SJSA1 (cell line): ENCODE results near the gene CLDN1. TPM values are rescaled to one million over a fixed set of nuclear protein-coding genes. Genes with fewer than 3 reads are reported as not detected.
A peak's percentile ranks its signal among the peaks of the same experiment; 100 is the strongest.

Source experiments
- DNase-seq, 2 experiments: peaks; one replicate each; pipeline ENCODE4 v3.0.0-alpha.2; 2015 to 2020; ENCODE audit warnings: low spot score in 2 of 2, low read depth in 1 of 2
- H3K27ac ChIP-seq: fragments of 250-450 bp; sonication (Bioruptor Pico); 2 replicates; pipeline ENCODE4 v1.5.1; 2020; ENCODE audit warnings: mild to moderate bottlenecking, moderate library complexity
- H3K27me3 ChIP-seq: fragments of 250-450 bp; sonication (Bioruptor Pico); replicated peaks from 2 replicates; pipeline ENCODE4 v1.5.1; 2020; ENCODE audit warnings: mild to moderate bottlenecking, moderate library complexity
- H3K36me3 ChIP-seq: fragments of 250-450 bp; sonication (Bioruptor Pico); 2 replicates; pipeline ENCODE4 v1.5.1; 2020; ENCODE audit warnings: mild to moderate bottlenecking
- H3K4me1 ChIP-seq: fragments of 250-450 bp; sonication (Bioruptor Pico); replicated peaks from 2 replicates; pipeline ENCODE4 v1.6.1; 2021; ENCODE audit warnings: mild to moderate bottlenecking
- H3K4me3 ChIP-seq: fragments of 250-450 bp; sonication (Bioruptor Pico); 2 replicates; pipeline ENCODE4 v1.5.1; 2020; ENCODE audit warnings: mild to moderate bottlenecking
- H3K9me3 ChIP-seq: fragments of 250-450 bp; sonication (Bioruptor Pico); replicated peaks from 2 replicates; pipeline ENCODE4 v1.5.1; 2020; ENCODE audit warnings: mild to moderate bottlenecking
- total RNA-seq: library from RNA; depleted of rRNA; stranded (reverse); fragments of >200 nt; shearing (Covaris generic); gene quantifications from 2 replicates; pipeline ENCODE4 v1.2.3, GENCODE V29; 2014

The CLDN1 gene
- total RNA-seq, 1 experiment from 2014 or later = 2.4 TPM

GRCh38 chr3:190322604-190323245, 479 bp upstream of the CLDN1 start:
- H3K4me3 ChIP-seq = peak overlapping the region; percentile 42
- H3K4me1 ChIP-seq = peaks cover 30% of the 10 kb centered on the region
- no peaks in the 10 kb centered on the region for H3K9me3 ChIP-seq
- H3K36me3 ChIP-seq = no peaks in the 10 kb centered on the region
- peak overlapping the region; percentile 28; the same call in 1 of the 2 replicates for H3K27ac ChIP-seq
- no peaks in the 10 kb centered on the region for H3K27me3 ChIP-seq
- peak in 1 of 2 experiments; percentile 55 for DNase-seq

DNA sequence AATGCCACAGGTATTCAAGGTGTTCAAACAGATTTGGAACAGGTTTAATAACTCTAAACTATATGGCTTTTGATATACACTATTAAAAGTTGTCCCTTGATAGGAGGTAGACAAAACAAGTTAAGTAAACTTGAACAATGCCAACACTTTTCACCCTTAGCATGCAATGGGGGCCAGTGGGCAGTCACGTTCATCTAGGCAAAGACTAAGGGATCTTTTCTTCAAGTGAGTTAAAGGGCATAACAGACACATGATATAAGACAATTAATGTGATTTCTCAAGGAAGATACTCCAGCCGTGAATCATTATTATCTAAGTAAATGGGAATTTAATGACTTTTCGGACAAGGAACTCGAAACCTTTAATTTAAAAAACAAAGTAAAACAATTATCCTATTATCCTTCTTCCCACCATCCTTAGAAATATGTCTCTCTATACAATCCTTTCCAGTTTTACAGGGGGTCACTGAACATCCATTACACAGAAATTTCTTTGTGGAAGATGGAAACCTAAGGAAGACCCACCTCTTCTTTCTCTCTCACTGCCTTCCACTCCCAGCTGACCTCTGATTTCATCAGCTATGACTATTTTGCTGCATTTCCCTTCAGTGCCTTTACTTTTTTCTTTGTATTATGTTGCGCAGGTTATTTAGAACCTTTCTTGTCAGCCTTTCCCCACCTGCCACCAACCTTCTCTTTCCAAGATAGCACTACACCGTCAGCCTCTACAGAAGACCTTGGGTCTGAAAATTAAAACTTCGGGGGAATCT, 1.5 kb downstream of the CLDN1 start:
- H3K27ac ChIP-seq = no peak overlapping the region

GRCh38 chr3:190319660-190320059, 2.6 kb downstream of the CLDN1 start:
- H3K9me3 ChIP-seq = no peaks in the 10 kb centered on the region
- no peak overlapping the region for H3K27ac ChIP-seq
- no peak for DNase-seq
- no peak overlapping the region for H3K4me3 ChIP-seq
- no peaks in the 10 kb centered on the region for H3K36me3 ChIP-seq
- H3K27me3 ChIP-seq = no peaks in the 10 kb centered on the region
- peaks cover 20% of the 10 kb centered on the region for H3K4me1 ChIP-seq

More for the DNA sequence above, 1.5 kb downstream of the CLDN1 start:
- no peaks in the 10 kb centered on the region for H3K36me3 ChIP-seq
- no peaks in the 10 kb centered on the region for H3K27me3 ChIP-seq
- H3K9me3 ChIP-seq = no peaks in the 10 kb centered on the region
- DNase-seq = no peak
- no peak overlapping the region for H3K4me3 ChIP-seq
- peaks cover 25% of the 10 kb centered on the region for H3K4me1 ChIP-seq

DNA sequence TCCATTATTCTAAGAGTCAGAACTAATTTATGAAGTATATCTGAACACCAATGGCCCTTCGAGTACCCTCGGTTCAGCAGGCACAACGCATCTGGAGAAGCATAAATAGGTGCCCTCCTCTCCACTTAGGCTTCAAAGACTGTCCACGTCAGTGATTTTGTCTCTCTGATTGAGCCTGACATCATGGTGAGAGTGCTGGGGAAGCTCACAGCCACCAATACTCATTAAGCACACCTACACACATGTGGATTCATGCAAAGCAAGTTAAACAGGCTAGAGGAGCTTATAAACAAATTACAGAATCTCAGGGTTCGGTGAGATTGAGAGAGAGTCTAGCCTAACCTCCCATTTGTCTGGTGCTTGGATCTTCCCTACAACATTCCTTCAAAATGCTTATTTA, 3.6 kb downstream of the CLDN1 start:
- H3K27me3 ChIP-seq = no peaks in the 10 kb centered on the region
- H3K9me3 ChIP-seq = no peaks in the 10 kb centered on the region
- no peak overlapping the region for H3K4me3 ChIP-seq
- no peak overlapping the region for H3K27ac ChIP-seq
- H3K4me1 ChIP-seq = peaks cover 19% of the 10 kb centered on the region
- no peak for DNase-seq
- H3K36me3 ChIP-seq = no peaks in the 10 kb centered on the region

GRCh38 chr3:190314741-190315140, 7.5 kb downstream of the CLDN1 start:
- DNase-seq = no peak
- no peaks in the 10 kb centered on the region for H3K9me3 ChIP-seq
- no peaks in the 10 kb centered on the region for H3K27me3 ChIP-seq
- no peak overlapping the region for H3K4me3 ChIP-seq
- H3K36me3 ChIP-seq = no peaks in the 10 kb centered on the region
- no peak overlapping the region for H3K27ac ChIP-seq
- H3K4me1 ChIP-seq = no peaks in the 10 kb centered on the region

GRCh38 chr3:190309414-190309813, 12.8 kb downstream of the CLDN1 start:
- H3K36me3 ChIP-seq = no peaks in the 10 kb centered on the region
- no peak overlapping the region for H3K4me3 ChIP-seq
- DNase-seq = no peak
- H3K27me3 ChIP-seq = no peaks in the 10 kb centered on the region
- no peak overlapping the region for H3K27ac ChIP-seq
- H3K4me1 ChIP-seq = no peaks in the 10 kb centered on the region
- H3K9me3 ChIP-seq = no peaks in the 10 kb centered on the region

DNA sequence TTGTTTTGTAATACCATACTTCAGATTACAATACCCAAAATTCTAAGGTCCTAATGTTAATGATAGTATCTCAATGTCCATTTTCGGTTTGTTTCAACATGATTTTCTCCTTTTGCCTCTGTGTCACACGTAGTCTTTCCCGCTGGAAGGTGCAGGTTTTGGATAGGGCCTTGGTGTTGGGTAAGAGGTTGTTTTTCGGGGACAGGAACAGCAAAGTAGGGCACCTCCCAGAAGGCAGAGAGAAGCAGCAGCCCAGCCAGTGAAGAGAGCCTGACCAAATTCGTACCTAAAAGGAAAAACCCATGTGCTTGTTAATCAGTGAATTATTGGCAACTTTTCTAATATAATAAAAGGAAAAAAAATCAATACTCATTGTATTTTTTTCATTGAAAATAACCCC, 14.1 kb downstream of the CLDN1 start:
- H3K27me3 ChIP-seq = no peaks in the 10 kb centered on the region
- no peaks in the 10 kb centered on the region for H3K9me3 ChIP-seq
- H3K4me3 ChIP-seq = no peak overlapping the region
- H3K36me3 ChIP-seq = no peaks in the 10 kb centered on the region
- no peak overlapping the region for H3K27ac ChIP-seq
- H3K4me1 ChIP-seq = no peaks in the 10 kb centered on the region
- DNase-seq = no peak

- H3K4me3 ChIP-seq = no peak overlapping the region
- no peaks in the 10 kb centered on the region for H3K36me3 ChIP-seq
- H3K4me1 ChIP-seq = peaks cover 2% of the 10 kb centered on the region
- no peak for DNase-seq
- H3K27me3 ChIP-seq = no peaks in the 10 kb centered on the region
- no peaks in the 10 kb centered on the region for H3K9me3 ChIP-seq
- H3K27ac ChIP-seq = no peak overlapping the region
Measured at GRCh38 chr3:190307164-190307545, 15.1 kb downstream of the CLDN1 start.

- H3K27ac ChIP-seq = no peak overlapping the region
- H3K9me3 ChIP-seq = no peaks in the 10 kb centered on the region
- no peaks in the 10 kb centered on the region for H3K27me3 ChIP-seq
- peaks cover 8% of the 10 kb centered on the region for H3K4me1 ChIP-seq
- DNase-seq = no peak
- H3K36me3 ChIP-seq = no peaks in the 10 kb centered on the region
- H3K4me3 ChIP-seq = no peak overlapping the region
Measured at GRCh38 chr3:190306513-190307163, 15.6 kb downstream of the CLDN1 start.

GRCh38 chr3:190306026-190306425, 16.2 kb downstream of the CLDN1 start:
- no peak for DNase-seq
- Histone ChIP-seq H3K4me1 (peaks cover 9% of the 10 kb centered on the region), H3K27ac (no peak overlapping the region), H3K9me3 (no peaks in the 10 kb centered on the region), H3K36me3 (no peaks in the 10 kb centered on the region), H3K4me3 (no peak overlapping the region), H3K27me3 (no peaks in the 10 kb centered on the region)

DNA sequence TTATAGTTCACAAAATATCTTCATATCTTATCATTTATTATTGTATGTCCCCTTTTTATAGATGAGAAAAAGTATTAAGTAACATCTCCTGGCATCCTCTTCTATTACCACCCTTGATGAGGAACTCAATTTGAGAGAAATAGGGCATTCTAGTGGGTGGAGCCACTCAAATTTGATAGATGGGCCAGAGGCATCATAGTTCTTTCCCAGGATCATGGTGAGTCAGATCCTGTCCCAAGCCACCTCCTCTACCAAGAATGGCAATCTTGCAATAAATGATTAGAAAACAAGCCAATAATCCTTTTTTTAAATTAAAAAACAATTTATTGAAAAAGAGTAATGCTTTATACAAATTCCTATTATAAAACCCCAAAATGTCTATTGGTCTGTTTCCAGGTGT, 16.8 kb downstream of the CLDN1 start:
- Histone ChIP-seq H3K36me3 (no peaks in the 10 kb centered on the region), H3K4me3 (no peak overlapping the region), H3K4me1 (peaks cover 9% of the 10 kb centered on the region), H3K27ac (no peak overlapping the region), H3K9me3 (no peaks in the 10 kb centered on the region), H3K27me3 (no peaks in the 10 kb centered on the region)
- DNase-seq = no peak

DNA sequence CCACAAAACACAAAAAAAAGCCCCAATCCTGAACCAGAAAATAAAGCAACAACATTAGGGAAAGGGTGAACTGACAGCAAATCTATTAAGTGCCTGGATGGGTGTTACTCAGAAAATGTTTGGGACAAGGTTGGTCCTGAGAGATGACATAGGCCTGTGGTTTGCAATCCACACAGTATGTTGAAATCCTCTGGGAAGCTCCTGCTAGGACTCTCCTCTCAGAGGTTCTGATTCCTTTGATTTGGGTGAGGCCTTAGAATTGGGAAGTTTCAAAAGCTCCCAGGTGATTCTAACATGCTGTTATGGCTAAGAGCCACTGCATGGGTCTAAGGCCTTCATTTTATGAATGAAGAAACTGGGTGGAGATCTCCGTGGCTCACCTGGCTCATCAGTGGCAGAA, 18.4 kb downstream of the CLDN1 start:
- Histone ChIP-seq H3K9me3 (no peaks in the 10 kb centered on the region), H3K27ac (no peak overlapping the region), H3K36me3 (no peaks in the 10 kb centered on the region), H3K4me3 (no peak overlapping the region), H3K4me1 (peaks cover 9% of the 10 kb centered on the region), H3K27me3 (no peaks in the 10 kb centered on the region)
- no peak for DNase-seq

DNA sequence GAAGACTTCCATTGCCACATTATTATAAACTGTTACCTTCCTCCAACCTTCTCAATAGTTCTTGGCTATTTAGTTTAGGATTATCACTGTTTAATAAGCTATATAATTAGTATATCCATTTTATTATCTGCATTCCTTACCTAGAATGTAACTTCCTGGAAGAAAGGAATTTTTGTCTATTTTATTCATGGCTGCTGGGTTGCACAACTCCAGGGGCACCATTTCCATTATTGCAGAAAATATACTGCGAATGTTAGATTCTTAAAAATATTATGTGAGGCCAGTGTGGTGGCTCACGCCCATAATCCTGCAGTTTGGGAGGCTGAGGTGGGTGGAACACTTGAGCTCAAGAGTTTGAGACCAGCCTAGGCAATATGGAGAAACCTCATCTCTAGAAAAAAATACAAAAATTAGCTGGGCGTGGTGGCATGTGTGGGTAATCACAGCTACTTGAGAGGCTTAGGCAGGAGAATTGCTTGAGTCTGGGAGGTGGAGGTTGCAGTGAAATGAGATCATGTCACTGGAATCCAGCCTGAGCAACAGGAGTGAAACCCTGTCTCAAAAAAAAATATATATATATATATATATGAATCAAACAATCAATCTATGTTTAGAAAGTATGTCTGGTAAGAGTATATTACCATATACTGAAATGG, 19.9 kb downstream of the CLDN1 start:
- Histone ChIP-seq H3K9me3 (no peaks in the 10 kb centered on the region), H3K4me3 (no peak overlapping the region), H3K27ac (peak overlapping the region; percentile 3; the same call in 1 of the 2 replicates), H3K4me1 (peaks cover 9% of the 10 kb centered on the region), H3K36me3 (no peaks in the 10 kb centered on the region), H3K27me3 (no peaks in the 10 kb centered on the region)
- no peak for DNase-seq

- peaks cover 9% of the 10 kb centered on the region for H3K4me1 ChIP-seq
Measured at GRCh38 chr3:190301591-190301990, 20.7 kb downstream of the CLDN1 start.

More at GRCh38 chr3:190301591-190301990, 20.7 kb downstream of the CLDN1 start:
- Histone ChIP-seq H3K27ac (peak overlapping the region; percentile 3; the same call in 1 of the 2 replicates), H3K9me3 (no peaks in the 10 kb centered on the region), H3K36me3 (no peaks in the 10 kb centered on the region), H3K4me3 (no peak overlapping the region), H3K27me3 (no peaks in the 10 kb centered on the region)
- DNase-seq = no peak
